ENCODE results near the gene MMP28. TPM values are rescaled to one million over a fixed set of nuclear protein-coding genes. Genes with fewer than 3 reads are reported as not detected.
A peak's percentile ranks its signal among the peaks of the same experiment; 100 is the strongest.

MMP28 gene
- total RNA-seq, 2 donors from 2014 or later = 5.0 to 10.3 TPM

GRCh38 chr17:35749560-35750412, 45.7 kb downstream of the MMP28 start:
- intact Hi-C loops (cut with DNase I) = loop anchor here (2.0 to 10.0 kb wide), 3 partner anchors 95 to 137 kb away; no protein-coding TSS in a partner anchor
- no peak for DNase-seq
- ATAC-seq = peak in 1 of 2 donors; percentile 16

DNA sequence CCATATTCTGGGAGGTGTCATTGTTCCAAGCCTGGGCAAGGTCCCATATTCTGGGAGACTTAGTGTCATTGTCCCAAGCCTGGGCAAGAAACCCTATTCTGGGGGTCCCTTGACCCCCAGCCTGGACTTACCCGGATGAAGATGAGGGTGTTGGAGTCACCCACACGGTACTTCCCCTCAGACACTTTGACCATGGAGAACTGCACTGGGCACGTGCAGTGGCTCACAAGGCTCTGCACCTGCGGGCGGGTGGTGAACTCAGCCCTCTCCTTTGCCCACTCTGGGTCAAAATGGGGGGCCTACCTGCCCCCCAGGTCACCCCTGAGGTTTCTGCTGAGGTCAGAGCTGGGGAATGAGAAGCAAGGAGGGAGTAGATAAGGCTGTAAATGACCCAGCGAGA, 46.5 kb downstream of the MMP28 start:
- intact Hi-C loops (cut with DNase I) = loop anchor here (2.0 to 10.0 kb wide), 3 partner anchors 94 to 137 kb away; no protein-coding TSS in a partner anchor
- ATAC-seq = no peak
- no peak for DNase-seq

DNA sequence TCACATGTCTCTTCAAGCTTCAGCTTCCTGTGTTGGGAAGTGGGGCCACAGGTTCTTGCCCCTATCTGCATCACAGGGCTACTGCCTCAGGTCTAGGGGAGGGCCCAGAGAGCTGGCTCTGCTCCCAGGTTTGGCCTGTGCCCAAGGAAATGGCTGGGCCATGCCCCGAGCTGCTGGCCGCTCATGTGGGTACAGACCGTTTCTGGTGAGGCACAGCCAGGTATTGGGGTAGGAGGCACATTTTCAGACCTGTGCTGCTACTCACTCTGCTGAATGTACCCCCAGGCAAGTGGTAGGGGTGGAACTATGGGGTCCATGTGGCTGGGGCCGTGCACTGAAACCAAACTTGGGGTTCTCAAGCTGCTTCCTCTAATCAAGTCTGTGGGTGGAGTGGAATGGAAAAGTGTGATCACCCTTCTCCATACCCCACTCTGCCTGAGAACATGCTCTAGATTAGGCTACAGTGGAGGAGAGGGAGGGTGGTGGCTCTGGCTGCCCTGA, 47.0 kb downstream of the MMP28 start:
- ATAC-seq = peak; percentile 32 to 42
- no peak for DNase-seq
- intact Hi-C loops (cut with DNase I) = loop anchor here (2.0 to 10.0 kb wide), 3 partner anchors 94 to 136 kb away; no protein-coding TSS in a partner anchor

- peak; percentile 81 for DNase-seq
- peak; percentile 77 to 84 for ATAC-seq
- intact Hi-C loops (cut with DNase I) = loop anchor here (2.0 to 10.0 kb wide), 4 partner anchors 85 to 135 kb away; no protein-coding TSS in a partner anchor
These were observed 47.9 kb downstream of the MMP28 start for GRCh38 chr17:35747540-35748017.

DNA sequence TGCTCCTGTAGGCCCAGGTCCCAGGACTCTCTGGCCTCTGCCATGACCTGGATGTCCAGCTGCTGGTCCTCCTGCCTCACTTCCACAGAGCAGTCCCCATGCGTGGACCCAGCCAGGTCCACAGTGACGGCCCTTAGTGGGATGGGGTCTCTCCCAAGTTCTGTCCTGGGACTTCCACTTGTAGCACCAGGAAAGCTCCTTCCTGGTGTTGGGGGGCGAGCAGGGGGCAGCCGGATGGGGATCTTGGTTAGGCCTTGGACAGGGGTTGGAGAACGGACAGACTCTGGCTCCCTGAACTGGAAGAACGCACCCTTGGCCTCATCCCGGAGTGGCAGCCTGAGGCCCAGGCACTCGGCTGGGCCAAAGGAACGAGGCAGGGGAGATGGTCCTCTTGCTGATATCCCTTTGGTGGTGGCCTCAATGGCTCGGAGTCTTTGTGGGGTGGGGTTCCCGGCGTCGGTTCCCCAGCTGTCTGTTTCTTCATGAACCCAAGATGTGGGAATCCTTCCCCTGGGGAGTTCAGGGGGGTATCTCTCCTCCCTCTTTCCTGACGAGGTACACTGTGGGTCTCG, 49.6 kb downstream of the MMP28 start:
- intact Hi-C loops (cut with DNase I) = loop anchor here (2.0 to 10.0 kb wide), 3 partner anchors 83 to 134 kb away; no protein-coding TSS in a partner anchor
- DNase-seq (peak; percentile 4), ATAC-seq (no peak)

DNA sequence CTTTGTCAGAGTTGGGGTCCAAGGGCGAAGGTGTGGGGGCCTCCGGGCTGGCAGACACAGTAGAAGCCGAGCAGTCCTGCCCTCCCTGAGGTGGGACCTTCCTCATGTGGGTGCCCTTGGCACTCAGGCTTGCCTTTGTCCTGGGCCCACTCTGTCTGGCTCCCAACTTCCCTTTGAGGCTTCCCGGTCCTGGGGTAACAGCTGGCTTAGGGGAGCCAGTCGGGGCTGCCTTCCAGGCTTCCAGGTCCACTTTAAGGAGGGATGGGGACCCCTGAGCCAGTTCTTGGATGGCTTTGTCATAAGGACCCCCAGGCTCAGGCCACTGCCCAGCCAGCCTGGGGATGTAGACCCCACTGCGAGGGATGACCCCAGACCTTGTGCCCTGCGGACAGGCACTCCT, 50.2 kb downstream of the MMP28 start:
- DNase-seq = no peak
- intact Hi-C loops (cut with DNase I) = loop anchor here in 1 of 2 donors (5.0 to 10.0 kb wide), 2 partner anchors 90 to 133 kb away; no protein-coding TSS in a partner anchor
- ATAC-seq = no peak

- ATAC-seq (no peak), DNase-seq (no peak)
- intact Hi-C loops (cut with DNase I) = loop anchor here in 1 of 2 donors (5.0 to 10.0 kb wide), 2 partner anchors 90 to 133 kb away; no protein-coding TSS in a partner anchor
These were observed 50.6 kb downstream of the MMP28 start for GRCh38 chr17:35744830-35745229.

DNA sequence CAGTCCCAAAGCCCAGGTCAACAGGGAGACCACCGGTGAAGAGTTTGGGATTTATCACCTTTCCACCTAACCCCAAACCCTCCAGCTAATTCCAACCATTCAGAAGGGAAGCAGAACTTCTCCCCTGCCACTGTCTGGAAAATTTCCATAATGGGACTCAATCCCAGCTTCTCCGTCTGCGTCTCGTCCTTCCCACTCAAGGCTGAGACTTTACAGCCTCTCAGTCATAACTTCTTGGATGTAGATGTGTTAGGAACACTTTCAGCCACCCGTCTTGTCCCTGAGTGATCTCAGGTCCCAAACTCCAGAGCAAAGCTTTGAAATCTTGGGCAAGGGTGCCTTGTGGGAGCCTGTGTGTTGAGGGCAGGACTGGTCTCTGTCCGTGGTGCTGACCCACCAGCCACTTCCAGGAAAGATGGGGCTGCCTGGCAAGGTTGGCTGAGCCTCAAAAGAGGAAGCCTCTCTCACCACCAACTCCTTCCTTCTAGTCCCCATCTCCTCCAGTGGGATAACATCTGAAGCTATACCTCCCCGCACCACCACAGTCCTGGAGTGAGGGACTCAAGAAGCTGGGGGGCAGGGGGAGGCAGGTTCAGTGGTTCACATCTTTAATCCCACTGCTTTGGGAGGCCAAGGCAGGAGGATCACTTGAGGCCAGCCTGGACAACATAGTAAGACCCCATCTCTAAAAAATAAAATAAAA, 51.7 kb downstream of the MMP28 start:
- ATAC-seq (no peak), DNase-seq (no peak)
- intact Hi-C loops (cut with DNase I) = loop anchor here in 1 of 2 donors (10.0 kb wide), 1 partner anchor 89 kb away; no protein-coding TSS in a partner anchor

DNA sequence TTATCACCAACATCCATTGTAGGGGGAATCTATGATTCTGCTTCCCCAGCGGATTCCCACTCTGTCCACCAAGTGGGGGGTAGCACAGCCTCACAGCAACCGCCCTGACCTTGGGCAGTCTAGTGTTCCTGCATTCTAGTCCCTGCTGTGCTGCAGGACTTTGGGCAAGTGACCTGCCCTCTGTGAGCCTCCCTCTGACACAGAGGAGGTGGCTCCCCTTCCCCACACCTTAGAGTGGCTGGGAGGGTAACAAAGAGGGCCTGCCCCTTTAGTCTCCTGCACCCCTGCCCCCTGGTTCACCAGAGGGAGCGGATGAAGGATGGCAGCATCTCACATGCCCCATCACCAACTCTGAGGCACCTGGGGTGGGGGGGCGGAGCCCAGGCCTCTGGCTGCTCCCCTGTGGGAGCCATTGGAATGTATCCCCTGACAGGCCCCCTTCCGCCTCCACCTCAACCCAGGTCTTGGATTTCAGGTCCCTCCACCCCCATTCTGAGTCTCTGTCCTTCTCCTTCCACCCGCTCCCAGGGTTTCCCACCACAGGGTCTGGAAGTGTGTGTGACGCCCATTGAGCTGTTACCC, 52.5 kb downstream of the MMP28 start:
- DNase-seq (peak; percentile 19), ATAC-seq (no peak)
- intact Hi-C loops (cut with DNase I) = loop anchor here in 1 of 2 donors (10.0 kb wide), 1 partner anchor 88 kb away; no protein-coding TSS in a partner anchor

GRCh38 chr17:35742496-35742895, 52.9 kb downstream of the MMP28 start:
- intact Hi-C loops (cut with DNase I) = loop anchor here in 1 of 2 donors (10.0 kb wide), 1 partner anchor 88 kb away; no protein-coding TSS in a partner anchor
- DNase-seq = peak; percentile 10
- ATAC-seq = no peak

- DNase-seq (peak; percentile 22), ATAC-seq (peak; percentile 33 to 52)
- intact Hi-C loops (cut with DNase I) = loop anchor here in 1 of 2 donors (10.0 kb wide), 1 partner anchor 86 kb away; no protein-coding TSS in a partner anchor
These were observed 54.2 kb downstream of the MMP28 start for GRCh38 chr17:35740997-35741931.

DNA sequence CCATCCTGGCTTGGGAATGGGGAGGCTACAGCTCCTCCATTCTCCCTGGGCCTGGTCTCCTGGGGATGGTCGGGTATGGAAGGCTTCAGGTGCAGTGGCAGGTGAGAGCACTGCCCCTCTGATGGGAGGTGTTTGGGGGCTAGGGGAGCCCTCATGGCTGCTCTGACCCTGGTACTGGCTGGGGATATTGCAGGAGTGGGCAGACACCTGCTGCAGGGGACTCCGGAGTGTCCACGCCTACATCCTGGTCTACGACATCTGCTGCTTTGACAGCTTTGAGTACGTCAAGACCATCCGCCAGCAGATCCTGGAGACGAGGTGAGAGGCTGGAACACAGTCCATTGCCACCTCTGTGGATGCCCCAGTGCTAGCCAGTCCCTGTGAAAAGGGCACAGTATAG, 55.2 kb downstream of the MMP28 start:
- peak; percentile 6 for DNase-seq
- ATAC-seq = no peak
- intact Hi-C loops (cut with DNase I) = loop anchor here in 1 of 2 donors (10.0 kb wide), 1 partner anchor 85 kb away; no protein-coding TSS in a partner anchor

DNA sequence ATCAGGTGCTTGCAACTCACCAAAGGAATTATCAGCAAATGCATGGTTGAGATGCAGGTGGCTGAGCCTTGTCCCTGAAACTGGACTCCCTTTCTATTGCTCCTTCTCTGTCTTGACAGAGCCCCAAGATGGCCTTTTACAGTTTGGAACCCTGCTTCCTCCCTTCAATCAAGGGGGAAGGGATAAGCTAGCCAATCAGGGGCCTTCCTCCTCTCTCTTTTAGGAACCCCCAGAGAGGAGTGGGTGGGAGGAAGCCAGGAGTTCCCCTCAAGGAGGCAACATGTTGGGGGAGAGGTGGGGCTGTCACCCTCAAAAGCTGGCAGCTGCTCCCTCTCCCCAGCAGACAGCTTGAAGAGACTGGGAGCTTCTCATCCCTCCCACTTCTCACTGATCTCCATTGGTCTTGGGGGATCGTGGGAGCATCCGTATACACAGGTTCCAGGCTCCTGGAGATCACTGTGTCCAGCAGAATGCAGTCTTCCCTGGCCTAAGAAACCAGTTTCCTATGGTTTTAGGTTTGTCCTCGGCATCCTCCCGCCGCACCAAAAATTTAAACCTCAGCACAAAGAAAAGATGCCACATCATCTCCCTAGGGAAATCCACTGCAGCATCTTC, 56.8 kb downstream of the MMP28 start:
- ATAC-seq (no peak), DNase-seq (no peak)
- intact Hi-C loops (cut with DNase I) = no loop called here

- ATAC-seq = no peak
- no peak for DNase-seq
- intact Hi-C loops (cut with DNase I) = no loop called here
These were observed 59.2 kb downstream of the MMP28 start for GRCh38 chr17:35736236-35736635.

- intact Hi-C loops (cut with DNase I) = no loop called here
- no peak for DNase-seq
- ATAC-seq = no peak
These were observed 60.2 kb downstream of the MMP28 start for GRCh38 chr17:35735036-35735805.

GRCh38 chr17:35734396-35734795, 61.0 kb downstream of the MMP28 start:
- ATAC-seq (no peak), DNase-seq (no peak)
- intact Hi-C loops (cut with DNase I) = no loop called here

Data from left cardiac atrium (tissue), 4 donors.